Activated CD4-positive, alpha-beta T cell treated with anti-CD3 and anti-CD28 coated beads, Interleukin-2, Interleukin-6, amounts not matched to agents 100 ng/mL and 50 ng/mL, durations not matched to agents 16 hours and 8 hours (primary cell): ENCODE results near the gene PDGFD.

Experiments
- DNase-seq: peaks from one replicate; pipeline ENCODE4 v3.0.0-alpha.2; 2020

PDGFD gene

GRCh38 chr11:103995896-103996295, 168.1 kb downstream of the PDGFD start:
- DNase-seq, result no peak

- no peak for DNase-seq
Observed at GRCh38 chr11:103994518-103994917, 169.4 kb downstream of the PDGFD start.

GRCh38 chr11:103994094-103994493, 169.9 kb downstream of the PDGFD start:
- no peak for DNase-seq

GRCh38 chr11:103993507-103993906, 170.4 kb downstream of the PDGFD start:
- DNase-seq, result no peak

GRCh38 chr11:103988595-103988969, 175.4 kb downstream of the PDGFD start:
- no peak for DNase-seq

- DNase-seq, result no peak
Observed at GRCh38 chr11:103987629-103988594, 176.0 kb downstream of the PDGFD start.

- no peak for DNase-seq
Observed at GRCh38 chr11:103985041-103985440, 178.9 kb downstream of the PDGFD start.

GRCh38 chr11:103980108-103980507, 183.8 kb downstream of the PDGFD start:
- no peak for DNase-seq

- no peak for DNase-seq
Observed at GRCh38 chr11:103978616-103979595, 185.0 kb downstream of the PDGFD start.

GRCh38 chr11:103972013-103972412, 191.9 kb downstream of the PDGFD start:
- no peak for DNase-seq

GRCh38 chr11:103970701-103971249, 193.2 kb downstream of the PDGFD start:
- no peak for DNase-seq

- no peak for DNase-seq
Observed at GRCh38 chr11:103968685-103969084, 195.3 kb downstream of the PDGFD start.

- DNase-seq, result no peak
Observed at GRCh38 chr11:103967985-103968384, 196.0 kb downstream of the PDGFD start.

- no peak for DNase-seq
Observed at GRCh38 chr11:103964390-103964789, 199.6 kb downstream of the PDGFD start.

GRCh38 chr11:103963648-103964047, 200.3 kb downstream of the PDGFD start:
- no peak for DNase-seq

GRCh38 chr11:103961010-103961409, 202.9 kb downstream of the PDGFD start:
- DNase-seq, result no peak

- no peak for DNase-seq
Observed at GRCh38 chr11:103960108-103960507, 203.8 kb downstream of the PDGFD start.

GRCh38 chr11:103959279-103959942, 204.5 kb downstream of the PDGFD start:
- DNase-seq, result peak; percentile 0

GRCh38 chr11:103958475-103959215, 205.3 kb downstream of the PDGFD start:
- DNase-seq, result no peak

GRCh38 chr11:103953797-103954486, 210.0 kb downstream of the PDGFD start:
- DNase-seq, result no peak

GRCh38 chr11:103949781-103950180, 214.2 kb downstream of the PDGFD start:
- DNase-seq, result no peak
